Fibroblast of lung (primary cell): ENCODE data around the gene EFCAB6. TPM values are rescaled to one million over a fixed set of nuclear protein-coding genes. Genes with fewer than 3 reads are reported as not detected.

Experiments used
- DNase-seq, 2 donors: peaks; one replicate each; pipeline versions ENCODE4 v3.0.0 to v3.0.0-alpha.2; 2010; ENCODE audit warnings: low read depth in 2 of 2
- H2AFZ ChIP-seq: 2 replicates; pipeline ENCODE4 v1.5.1; 2012; ENCODE audit warnings: low read length, control low read depth, inconsistent platforms
- H3K27ac ChIP-seq: 2 replicates; pipeline ENCODE4 v1.5.1; 2011; ENCODE audit warnings: low read length, control low read depth; ENCODE audit not compliant: insufficient read depth
- H3K27me3 ChIP-seq: 2 replicates; pipeline ENCODE4 v1.5.1; 2011; ENCODE audit warnings: mild to moderate bottlenecking, low read length; ENCODE audit not compliant: control insufficient read depth, insufficient read depth
- H3K36me3 ChIP-seq: 2 replicates; pipeline ENCODE4 v1.5.1; 2011; ENCODE audit warnings: low read length; ENCODE audit not compliant: control insufficient read depth, insufficient read depth
- H3K4me1 ChIP-seq: 2 replicates; pipeline ENCODE4 v1.5.1; 2011; ENCODE audit warnings: low read length; ENCODE audit not compliant: control insufficient read depth, insufficient read depth; ENCODE audit errors: extremely low read depth
- H3K4me2 ChIP-seq: 2 replicates; pipeline ENCODE4 v1.5.1; 2011; ENCODE audit warnings: low read length, control low read depth; ENCODE audit not compliant: insufficient read depth; ENCODE audit errors: extremely low read depth
- H3K4me3 ChIP-seq, 4 experiments: fragments of 200-600 bp in 1 of 4; sonication (generic) in 1 of 4; replicated peaks in 1 of 4; 2 replicates each; pipeline ENCODE4 v1.5.1; 2011 to 2016; ENCODE audit warnings: low read length in 4 of 4, low read depth in 3 of 4, mild to moderate bottlenecking in 3 of 4, control low read depth in 2 of 4, inconsistent platforms in 1 of 4, mixed read lengths in 1 of 4; ENCODE audit not compliant: insufficient read depth in 1 of 4; ENCODE audit errors: control extremely low read depth in 1 of 4
- H3K79me2 ChIP-seq: 2 replicates; pipeline ENCODE4 v1.5.1; 2012; ENCODE audit warnings: mild to moderate bottlenecking, low read length, inconsistent platforms; ENCODE audit not compliant: control insufficient read depth, insufficient read depth
- H3K9ac ChIP-seq: 2 replicates; pipeline ENCODE4 v1.5.1; 2011; ENCODE audit warnings: mild to moderate bottlenecking, low read length, control low read depth; ENCODE audit not compliant: insufficient read depth
- H3K9me3 ChIP-seq: 2 replicates; pipeline ENCODE4 v1.5.1; 2012; ENCODE audit warnings: low read depth, low read length; ENCODE audit not compliant: control insufficient read depth, insufficient read depth
- H4K20me1 ChIP-seq: 2 replicates; pipeline ENCODE4 v1.5.1; 2011; ENCODE audit warnings: low read length; ENCODE audit not compliant: control insufficient read depth, insufficient read depth; ENCODE audit errors: extremely low read depth
- EZH2 ChIP-seq: IDR thresholded peaks from 2 replicates; pipeline ENCODE4 v1.5.1; 2012; ENCODE audit warnings: low read length, control low read depth, mild to moderate bottlenecking; ENCODE audit errors: missing control alignments
- polyA plus RNA-seq, 2 donors: library from polyadenylated mRNA; depleted of rRNA in 1 of 2; stranded (reverse) in 1 of 2; unstranded in 1 of 2; fragments of >200 nt; gene quantifications; 2 replicates each; pipeline ENCODE4 v1.2.1, GENCODE V29; 2011 to 2012; ENCODE audit warnings: missing spikeins in 1 of 2
- total RNA-seq: library from RNA; depleted of rRNA; stranded (reverse); fragments of >200 nt; gene quantifications from 2 replicates; pipeline ENCODE4 v1.2.1, GENCODE V29; 2014
- TF ChIP-seq, protein P1 (sequence below), 2 donors: IDR thresholded peaks in 1 of 2; conservative IDR thresholded peaks in 1 of 2; 1 replicate in 1 of 2; 2 replicates in 1 of 2; pipeline ENCODE4 v1.5.1; 2011 to 2012; ENCODE audit warnings: low read length in 2 of 2, control low read depth in 1 of 2, inconsistent platforms in 1 of 2, low read depth in 1 of 2, mild to moderate bottlenecking in 1 of 2

Gene EFCAB6
- total and polyA plus RNA-seq, 2 donors (not counting 1 experiment from before 2014, with no cell fraction given) = 1.0 to 1.5 TPM

DNA sequence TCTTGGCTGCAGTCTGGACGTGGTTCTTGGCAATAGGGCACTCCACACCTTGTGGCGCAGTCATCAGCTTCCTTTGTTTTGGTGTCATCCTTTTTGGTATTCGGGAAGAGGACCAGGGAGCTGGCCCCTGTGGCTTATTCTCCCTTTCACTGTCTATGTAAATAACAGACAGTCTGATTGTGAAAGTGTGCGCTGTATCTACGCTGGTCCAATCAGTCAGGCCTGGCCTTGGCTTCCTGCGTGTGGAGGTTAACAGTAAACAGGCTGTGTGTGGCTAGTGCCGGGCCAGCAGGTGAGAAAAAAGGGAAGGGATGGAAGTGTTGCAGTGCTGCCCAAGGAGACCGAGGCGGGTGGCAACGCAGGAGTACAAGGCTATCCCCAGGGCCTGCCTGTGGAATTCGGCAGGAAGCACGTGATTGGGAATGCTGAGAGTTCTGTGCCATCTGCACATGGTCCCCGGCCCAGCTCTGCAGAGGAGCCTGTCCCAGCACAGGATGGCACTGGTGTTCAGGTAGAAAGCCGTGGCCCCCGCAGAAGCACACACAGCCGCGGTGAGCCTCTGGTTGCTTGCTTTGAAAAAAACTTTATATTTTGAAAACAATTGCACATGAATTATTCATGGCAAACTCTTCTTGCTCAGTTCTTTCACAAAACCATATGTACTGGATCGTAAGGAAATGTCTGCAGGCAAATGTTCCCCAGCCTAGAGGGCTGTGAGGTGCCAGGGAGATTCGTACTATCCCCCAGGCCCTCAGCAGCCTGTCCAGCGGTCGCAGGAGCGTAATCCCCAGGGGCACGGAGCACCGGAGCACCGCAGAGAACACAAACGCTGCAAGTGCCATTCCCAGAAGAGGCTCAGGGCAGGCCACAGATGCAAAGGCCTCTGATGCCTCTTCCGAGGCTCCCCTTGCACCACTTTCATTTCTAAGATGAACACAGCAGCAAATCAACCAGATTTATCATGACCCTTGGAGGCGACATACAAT is 174.5 kb downstream of the EFCAB6 start:
- no peak overlapping the region for H3K4me3 ChIP-seq
- H3K9ac ChIP-seq = no peak overlapping the region
- no peak overlapping the region for H2AFZ ChIP-seq
- no peak for DNase-seq
- no peaks in the 10 kb centered on the region for H3K36me3 ChIP-seq
- no peaks in the 10 kb centered on the region for H3K9me3 ChIP-seq
- no peak overlapping the region for H3K27ac ChIP-seq
- H3K4me1 ChIP-seq = no peaks in the 10 kb centered on the region
- no peaks in the 10 kb centered on the region for H3K79me2 ChIP-seq
- no peak for TF ChIP-seq EZH2
- TF ChIP-seq, protein P1, sequence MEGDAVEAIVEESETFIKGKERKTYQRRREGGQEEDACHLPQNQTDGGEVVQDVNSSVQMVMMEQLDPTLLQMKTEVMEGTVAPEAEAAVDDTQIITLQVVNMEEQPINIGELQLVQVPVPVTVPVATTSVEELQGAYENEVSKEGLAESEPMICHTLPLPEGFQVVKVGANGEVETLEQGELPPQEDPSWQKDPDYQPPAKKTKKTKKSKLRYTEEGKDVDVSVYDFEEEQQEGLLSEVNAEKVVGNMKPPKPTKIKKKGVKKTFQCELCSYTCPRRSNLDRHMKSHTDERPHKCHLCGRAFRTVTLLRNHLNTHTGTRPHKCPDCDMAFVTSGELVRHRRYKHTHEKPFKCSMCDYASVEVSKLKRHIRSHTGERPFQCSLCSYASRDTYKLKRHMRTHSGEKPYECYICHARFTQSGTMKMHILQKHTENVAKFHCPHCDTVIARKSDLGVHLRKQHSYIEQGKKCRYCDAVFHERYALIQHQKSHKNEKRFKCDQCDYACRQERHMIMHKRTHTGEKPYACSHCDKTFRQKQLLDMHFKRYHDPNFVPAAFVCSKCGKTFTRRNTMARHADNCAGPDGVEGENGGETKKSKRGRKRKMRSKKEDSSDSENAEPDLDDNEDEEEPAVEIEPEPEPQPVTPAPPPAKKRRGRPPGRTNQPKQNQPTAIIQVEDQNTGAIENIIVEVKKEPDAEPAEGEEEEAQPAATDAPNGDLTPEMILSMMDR (conservative IDR thresholded peaks at IDR 0.05 in 1 of 2, IDR thresholded peaks at IDR 0.05 in 1 of 2; ENCODE audit: low read depth in 1 of 2, low read length in 2 of 2) = no peak
- no peaks in the 10 kb centered on the region for H4K20me1 ChIP-seq
- H3K27me3 ChIP-seq = no peaks in the 10 kb centered on the region
- H3K4me2 ChIP-seq = no peak overlapping the region

- H3K79me2 ChIP-seq = no peaks in the 10 kb centered on the region
- H3K27me3 ChIP-seq = no peaks in the 10 kb centered on the region
- H3K4me3 ChIP-seq = no peak overlapping the region
- H3K27ac ChIP-seq = no peak overlapping the region
- H3K4me2 ChIP-seq = no peak overlapping the region
- H3K36me3 ChIP-seq = no peaks in the 10 kb centered on the region
- no peaks in the 10 kb centered on the region for H3K9me3 ChIP-seq
- H3K4me1 ChIP-seq = no peaks in the 10 kb centered on the region
- no peak overlapping the region for H2AFZ ChIP-seq
- no peak for DNase-seq
- H4K20me1 ChIP-seq = no peaks in the 10 kb centered on the region
- no peak overlapping the region for H3K9ac ChIP-seq
- TF ChIP-seq EZH2 = no peak
- TF ChIP-seq, protein P1 (conservative IDR thresholded peaks at IDR 0.05 in 1 of 2, IDR thresholded peaks at IDR 0.05 in 1 of 2; ENCODE audit: low read depth in 1 of 2, low read length in 2 of 2) = no peak
These were observed 176.0 kb downstream of the EFCAB6 start for GRCh38 chr22:43636086-43636485.

DNA sequence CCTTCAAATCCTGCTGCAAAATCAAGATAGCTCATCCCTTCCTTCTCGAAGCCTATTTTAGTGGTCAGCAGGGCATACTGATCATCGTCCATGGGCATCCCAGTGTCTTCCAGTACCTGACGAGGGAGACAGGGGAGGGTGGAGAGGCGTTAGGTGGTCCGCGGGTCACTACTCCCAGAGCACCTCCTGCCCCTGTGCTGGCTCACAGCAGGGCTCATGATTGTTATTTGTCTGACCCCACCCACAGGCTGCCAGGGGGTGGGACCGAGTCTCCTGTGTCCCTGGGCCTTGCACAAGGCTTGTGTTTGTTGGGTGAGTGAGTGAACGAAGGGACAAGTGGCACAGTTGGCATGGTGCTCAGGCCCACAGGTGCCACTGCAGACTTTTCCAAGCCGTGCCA is 177.0 kb downstream of the EFCAB6 start:
- H2AFZ ChIP-seq = no peak overlapping the region
- H3K9me3 ChIP-seq = no peaks in the 10 kb centered on the region
- no peak for DNase-seq
- H3K36me3 ChIP-seq = no peaks in the 10 kb centered on the region
- no peak overlapping the region for H3K4me2 ChIP-seq
- H4K20me1 ChIP-seq = no peaks in the 10 kb centered on the region
- H3K79me2 ChIP-seq = no peaks in the 10 kb centered on the region
- H3K27ac ChIP-seq = no peak overlapping the region
- H3K4me3 ChIP-seq = no peak overlapping the region
- H3K4me1 ChIP-seq = no peaks in the 10 kb centered on the region
- no peak overlapping the region for H3K9ac ChIP-seq
- H3K27me3 ChIP-seq = no peaks in the 10 kb centered on the region
- TF ChIP-seq, protein P1 (conservative IDR thresholded peaks at IDR 0.05 in 1 of 2, IDR thresholded peaks at IDR 0.05 in 1 of 2; ENCODE audit: low read depth in 1 of 2, low read length in 2 of 2) = no peak
- no peak for TF ChIP-seq EZH2
